Effector memory CD8-positive, alpha-beta T cell (primary cell): ENCODE measurements around the gene SPTSSB.

ENCODE experiments used
- ATAC-seq: fragments of 150-1000 bp; cut with Tn5 transposase; replicated peaks from 2 replicates; pipeline ENCODE4 v1.10.0; 2021; ENCODE audit warnings: mild to moderate bottlenecking, moderate library complexity
- DNase-seq, 3 experiments: peaks; one replicate each; pipeline ENCODE4 v3.0.0; 2021
- H3K27ac Mint-ChIP-seq, 2 donors: one replicate each; pipeline ENCODE4 v1.8.0; 2022; ENCODE audit warnings: mild to moderate bottlenecking in 2 of 2, mixed read lengths in 2 of 2, moderate library complexity in 2 of 2
- H3K27me3 Mint-ChIP-seq, 2 donors: one replicate each; pipeline ENCODE4 v1.8.0; 2022; ENCODE audit warnings: mixed read lengths in 2 of 2
- H3K36me3 Mint-ChIP-seq: one replicate; pipeline ENCODE4 v1.8.0; 2022; ENCODE audit warnings: mild to moderate bottlenecking, moderate library complexity, mixed read lengths; ENCODE audit not compliant: insufficient read depth
- H3K4me1 Mint-ChIP-seq, 2 donors: one replicate each; pipeline ENCODE4 v1.8.0; 2022; ENCODE audit warnings: low read depth in 2 of 2, mixed read lengths in 2 of 2
- H3K4me3 Mint-ChIP-seq, 2 donors: one replicate each; pipeline ENCODE4 v1.8.0; 2022; ENCODE audit warnings: mild to moderate bottlenecking in 2 of 2, mixed read lengths in 2 of 2, moderate library complexity in 2 of 2
- H3K9me3 Mint-ChIP-seq, 2 donors: one replicate each; pipeline ENCODE4 v1.8.0; 2022; ENCODE audit warnings: mixed read lengths in 2 of 2
- total RNA-seq, 9 experiments: gene quantifications; one replicate each; lab custom pipeline; 2026; lab: John Stamatoyannopoulos, UW

Gene SPTSSB, protein sequence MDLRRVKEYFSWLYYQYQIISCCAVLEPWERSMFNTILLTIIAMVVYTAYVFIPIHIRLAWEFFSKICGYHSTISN
- 0 to 3.6 (median 0) reads per million in 9 experiments for total RNA-seq

DNA sequence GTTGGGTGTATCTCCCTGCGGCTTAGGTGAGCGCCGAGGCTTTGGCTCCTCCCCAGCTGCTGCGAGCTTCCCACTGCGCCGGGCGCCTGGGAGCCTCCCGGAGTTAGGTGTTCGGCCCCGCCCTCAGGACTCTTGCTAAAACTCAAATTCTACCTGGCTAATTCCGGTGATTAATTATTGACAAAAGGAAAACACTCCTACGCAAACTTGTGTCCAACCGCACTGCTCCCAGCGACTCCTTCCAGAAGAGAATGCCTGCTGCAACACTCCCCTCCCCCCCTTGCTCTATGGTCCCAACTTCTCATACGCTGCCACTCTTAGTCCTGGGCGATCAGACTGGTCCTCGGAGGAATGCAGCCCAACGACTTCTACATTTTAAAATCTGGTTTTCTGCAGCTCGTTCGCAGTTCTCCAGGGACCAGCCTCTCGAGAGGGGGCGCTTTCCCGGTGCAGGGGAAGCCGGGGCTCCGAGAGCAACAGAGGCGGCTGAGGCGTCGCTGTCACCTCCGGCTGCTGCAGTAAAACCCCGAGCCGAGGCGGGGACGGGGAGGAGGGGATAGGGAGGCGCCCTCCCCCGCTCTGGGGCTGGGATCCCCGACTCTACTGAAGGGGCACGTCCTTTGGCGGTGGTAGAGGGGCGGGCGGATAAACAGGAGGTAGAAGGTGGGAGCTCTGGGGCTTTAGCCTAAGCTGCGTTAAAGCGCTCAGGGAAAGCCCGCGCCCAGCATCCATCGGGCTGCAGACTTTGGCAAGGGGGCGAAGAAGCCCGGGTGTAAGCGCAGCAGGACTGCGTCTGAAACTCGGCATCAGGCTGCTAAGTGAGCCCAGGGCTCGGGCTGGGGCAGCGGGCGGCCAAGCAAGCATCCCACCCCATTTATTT, at the start of gene SPTSSB:
Gene SPTSSB (minus strand): TSS at position 77 of the 880 bp plus-strand sequence. CDS start 25,194 bp downstream, outside the sequence.
- H3K4me3 Mint-ChIP-seq: peak within 1 kb of the TSS; percentile 80 to 93
- ATAC-seq (peak; percentile 71), DNase-seq (peak; percentile 17 to 46 (median 33))
- peaks cover 16 to 18% of the 10 kb centered on the region in 2 donors for H3K4me1 Mint-ChIP-seq
- no peaks in the 10 kb centered on the region for H3K36me3 Mint-ChIP-seq
- H3K27me3 Mint-ChIP-seq: peaks cover 29 to 36% of the 10 kb centered on the region in 2 donors
- H3K9me3 Mint-ChIP-seq: no peaks in the 10 kb centered on the region
- peak within 1 kb of the TSS in 1 of 2 donors; percentile 53 for H3K27ac Mint-ChIP-seq

DNA sequence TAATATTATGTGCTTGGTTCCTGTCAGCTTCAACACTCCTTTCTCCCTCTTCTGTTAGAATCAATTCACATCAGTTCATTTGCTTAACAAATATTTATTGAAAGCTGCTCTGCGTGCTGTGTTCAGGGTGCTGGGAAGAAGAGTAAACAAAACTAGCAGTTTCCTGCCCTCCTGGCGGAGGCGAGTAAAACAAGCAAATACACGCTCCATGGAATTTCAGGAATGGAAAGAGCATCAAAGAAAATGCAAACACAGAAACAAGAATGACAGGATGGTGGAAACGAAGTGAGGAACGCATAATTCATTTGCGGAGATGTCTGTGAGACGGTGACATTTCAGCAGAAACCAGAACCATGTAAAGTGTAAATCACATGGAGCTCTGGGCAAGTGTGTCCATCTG, 49.4 kb upstream of the SPTSSB start:
- Mint-ChIP-seq H3K27ac (peak overlapping the region in 1 of 2 donors; percentile 44), H3K36me3 (peaks cover 3% of the 10 kb centered on the region), H3K27me3 (peaks cover 0 to 5% of the 10 kb centered on the region in 2 donors), H3K4me1 (no peaks in the 10 kb centered on the region), H3K4me3 (no peak overlapping the region), H3K9me3 (peaks cover 0 to 2% of the 10 kb centered on the region in 2 donors)
- DNase-seq (no peak), ATAC-seq (no peak)

DNA sequence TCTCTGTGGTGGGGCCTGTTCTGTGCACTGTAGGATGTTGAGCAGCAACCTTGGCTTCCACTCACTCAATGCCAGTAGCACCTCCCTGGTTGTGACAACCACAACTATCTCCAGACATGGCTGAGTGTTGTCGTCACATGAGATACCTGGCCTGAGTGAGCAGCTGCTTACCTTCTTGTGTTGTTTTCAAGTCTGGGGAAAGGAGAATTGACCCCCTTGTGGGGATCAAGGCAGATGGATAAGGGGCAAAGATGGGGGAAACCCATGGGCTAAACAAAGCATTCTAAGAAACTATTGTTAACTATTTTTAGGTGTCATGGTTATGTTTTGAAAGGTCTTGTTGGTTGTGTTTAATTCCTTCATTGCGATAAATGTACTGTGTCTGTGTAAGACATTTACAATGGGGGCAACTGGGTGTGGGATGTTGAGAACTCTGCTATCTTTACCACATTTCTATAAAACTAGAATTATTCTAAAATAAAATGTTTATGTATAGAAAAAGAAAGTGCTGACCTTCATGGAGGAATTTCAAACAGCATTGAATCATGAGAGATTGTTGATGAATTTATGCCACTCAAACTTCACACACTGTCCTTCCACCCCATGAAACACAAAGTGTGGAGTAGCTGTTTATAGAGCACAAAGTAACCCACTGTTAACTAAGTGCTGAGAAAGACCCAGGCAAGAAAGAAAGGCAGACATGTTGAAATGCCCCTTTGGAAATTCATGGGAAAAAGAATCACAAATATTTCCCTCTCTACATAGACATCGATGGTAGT, 48.4 kb upstream of the SPTSSB start:
- ATAC-seq (no peak), DNase-seq (no peak)
- H3K9me3 Mint-ChIP-seq: peaks cover 0 to 2% of the 10 kb centered on the region in 2 donors
- peaks cover 0 to 5% of the 10 kb centered on the region in 2 donors for H3K27me3 Mint-ChIP-seq
- no peak overlapping the region for H3K4me3 Mint-ChIP-seq
- H3K4me1 Mint-ChIP-seq: no peaks in the 10 kb centered on the region
- H3K36me3 Mint-ChIP-seq: peaks cover 3% of the 10 kb centered on the region
- H3K27ac Mint-ChIP-seq: no peak overlapping the region

DNA sequence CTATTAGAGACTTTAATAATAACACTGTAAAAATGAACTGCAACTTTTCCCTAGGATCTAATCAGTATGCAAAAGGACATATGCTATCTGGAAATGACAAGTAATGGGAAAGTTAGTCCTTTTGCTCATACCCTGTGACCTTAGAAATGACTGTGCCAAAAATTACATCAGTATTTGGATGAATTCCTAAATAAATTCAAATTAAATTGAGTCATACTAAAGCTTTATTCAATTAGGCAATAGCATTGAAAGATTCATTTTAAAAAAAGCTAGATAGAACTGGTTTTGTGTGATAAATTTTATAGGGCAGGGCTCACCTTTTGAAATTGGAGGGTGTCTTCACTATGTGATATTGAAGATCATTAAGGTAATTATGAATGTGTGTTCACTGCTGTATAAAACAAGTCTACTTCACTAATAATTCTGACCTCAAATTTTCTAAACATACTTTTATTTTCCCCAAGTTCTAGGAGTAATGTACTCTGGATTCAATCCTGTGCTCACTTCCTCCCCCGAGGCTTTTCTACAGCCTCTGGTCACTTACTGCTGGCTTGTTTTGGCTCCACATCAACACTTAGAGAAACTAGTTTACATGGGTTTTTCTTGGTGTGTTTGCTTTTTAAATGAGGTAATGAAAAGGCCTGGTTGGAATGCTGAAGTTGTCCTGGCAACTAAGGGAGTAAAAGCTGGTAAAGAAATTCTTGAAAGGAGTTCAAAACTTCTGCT, 44.4 kb upstream of the SPTSSB start:
- H3K27ac Mint-ChIP-seq: no peak overlapping the region
- H3K9me3 Mint-ChIP-seq: peaks cover 0 to 2% of the 10 kb centered on the region in 2 donors
- DNase-seq: no peak
- no peaks in the 10 kb centered on the region for H3K4me1 Mint-ChIP-seq
- H3K36me3 Mint-ChIP-seq: peaks cover 3% of the 10 kb centered on the region
- no peak overlapping the region for H3K4me3 Mint-ChIP-seq
- no peak for ATAC-seq
- peaks cover 7 to 19% of the 10 kb centered on the region in 2 donors for H3K27me3 Mint-ChIP-seq

DNA sequence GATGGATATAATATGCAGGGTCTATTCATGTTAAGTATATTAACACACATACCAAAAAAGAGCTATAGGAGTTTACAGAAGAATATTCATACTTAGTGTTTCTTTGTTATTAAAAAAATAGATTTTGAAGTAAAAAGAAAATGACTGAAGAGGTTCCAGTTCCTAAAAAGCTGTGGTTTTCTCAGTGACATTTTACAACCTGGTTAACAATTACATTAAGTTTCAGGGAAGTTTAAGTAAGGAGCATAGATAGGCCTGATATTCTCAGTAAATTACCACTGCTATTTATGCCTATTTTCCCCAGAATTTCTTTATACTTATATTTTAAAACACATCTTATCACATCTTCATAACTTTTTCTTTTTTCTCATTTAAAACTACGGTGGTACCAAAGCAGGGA, 43.6 kb upstream of the SPTSSB start:
- peaks cover 5% of the 10 kb centered on the region for H3K36me3 Mint-ChIP-seq
- H3K9me3 Mint-ChIP-seq: peaks cover 0 to 2% of the 10 kb centered on the region in 2 donors
- DNase-seq (no peak), ATAC-seq (no peak)
- H3K4me3 Mint-ChIP-seq: no peak overlapping the region
- H3K27ac Mint-ChIP-seq: no peak overlapping the region
- H3K27me3 Mint-ChIP-seq: peaks cover 15 to 17% of the 10 kb centered on the region in 2 donors
- H3K4me1 Mint-ChIP-seq: no peaks in the 10 kb centered on the region

DNA sequence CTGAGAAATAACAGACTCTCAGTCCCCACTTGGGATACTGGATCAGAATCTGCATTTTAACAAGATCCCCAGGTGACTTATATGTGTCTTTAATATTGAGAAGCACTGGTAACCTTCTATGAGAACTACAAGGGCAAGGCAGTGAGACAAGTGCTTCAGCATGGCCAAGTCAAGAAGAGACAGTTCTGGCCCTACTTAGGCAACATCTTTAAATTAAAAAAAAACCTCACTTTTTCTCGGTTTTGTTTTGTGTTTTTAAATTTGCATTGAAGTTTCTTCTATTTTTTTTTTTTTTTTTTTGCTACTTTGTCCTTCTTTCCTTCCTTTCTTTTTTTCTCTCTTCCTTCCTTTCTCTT, 42.5 kb upstream of the SPTSSB start:
- H3K36me3 Mint-ChIP-seq: peaks cover 7% of the 10 kb centered on the region
- DNase-seq (no peak), ATAC-seq (no peak)
- no peak overlapping the region for H3K4me3 Mint-ChIP-seq
- H3K27me3 Mint-ChIP-seq: peaks cover 16 to 17% of the 10 kb centered on the region in 2 donors
- H3K9me3 Mint-ChIP-seq: peaks cover 0 to 2% of the 10 kb centered on the region in 2 donors
- H3K27ac Mint-ChIP-seq: no peak overlapping the region
- H3K4me1 Mint-ChIP-seq: no peaks in the 10 kb centered on the region

DNA sequence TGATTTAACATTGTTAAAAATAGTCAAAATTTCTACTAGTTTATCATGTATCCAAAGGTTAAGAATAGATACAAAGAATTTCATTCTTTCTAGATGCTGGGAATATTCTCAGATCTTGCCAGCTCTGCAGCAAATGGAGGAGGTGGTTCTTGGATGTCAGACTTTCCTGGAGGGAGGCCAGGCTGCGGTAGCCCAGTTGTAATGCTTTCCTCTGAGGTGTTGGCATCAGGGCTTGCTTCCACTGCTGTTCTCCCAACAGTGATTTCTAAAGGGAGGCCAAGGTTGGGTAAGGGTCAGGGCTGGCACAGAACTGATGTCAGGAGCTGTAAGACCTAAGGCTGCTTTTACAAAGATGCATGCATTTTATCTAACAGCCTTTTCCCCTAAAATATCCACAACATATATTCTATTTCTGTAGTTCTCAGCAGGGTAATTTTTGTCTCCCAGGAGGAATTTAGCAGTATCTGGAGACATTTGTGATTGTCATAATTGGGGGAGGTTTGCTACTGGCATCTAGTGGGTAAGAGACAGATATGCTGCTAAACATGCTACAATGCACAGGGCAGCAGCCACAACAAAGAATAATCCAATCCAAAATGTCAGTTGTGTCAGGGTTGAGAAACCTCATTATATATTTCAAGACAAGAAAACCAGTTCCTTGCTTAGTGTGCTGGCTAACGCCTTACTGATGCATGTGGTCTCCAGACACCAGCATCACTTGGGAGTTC, 42.0 kb upstream of the SPTSSB start:
- Mint-ChIP-seq H3K36me3 (peaks cover 7% of the 10 kb centered on the region), H3K4me1 (no peaks in the 10 kb centered on the region), H3K27ac (no peak overlapping the region), H3K27me3 (peaks cover 16 to 17% of the 10 kb centered on the region in 2 donors), H3K4me3 (no peak overlapping the region), H3K9me3 (peaks cover 0 to 2% of the 10 kb centered on the region in 2 donors)
- no peak for ATAC-seq
- DNase-seq: no peak

DNA sequence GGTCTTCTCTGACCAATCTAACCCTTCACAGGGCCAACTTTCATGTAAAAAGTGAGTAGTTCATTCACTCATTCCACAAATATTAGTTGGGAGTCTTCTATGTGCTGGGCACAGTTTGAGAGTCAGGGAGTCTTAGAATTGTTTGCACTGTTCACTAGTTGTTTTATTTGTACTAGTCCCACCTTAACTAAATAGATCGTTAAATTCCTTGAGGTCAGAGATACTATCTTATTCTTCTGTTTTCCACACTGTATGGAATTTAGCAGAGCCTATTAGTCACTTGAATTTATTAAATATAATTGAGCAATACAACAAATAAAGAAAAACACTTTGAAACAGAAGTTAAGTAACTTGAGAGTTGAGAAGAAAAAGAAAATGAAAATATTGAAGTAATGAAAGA, 40.8 kb upstream of the SPTSSB start:
- Mint-ChIP-seq H3K9me3 (peaks cover 0 to 2% of the 10 kb centered on the region in 2 donors), H3K4me3 (no peak overlapping the region), H3K27ac (no peak overlapping the region), H3K4me1 (peaks cover 0 to 2% of the 10 kb centered on the region in 2 donors), H3K27me3 (peaks cover 16 to 17% of the 10 kb centered on the region in 2 donors), H3K36me3 (peaks cover 7% of the 10 kb centered on the region)
- ATAC-seq: no peak
- DNase-seq: no peak

DNA sequence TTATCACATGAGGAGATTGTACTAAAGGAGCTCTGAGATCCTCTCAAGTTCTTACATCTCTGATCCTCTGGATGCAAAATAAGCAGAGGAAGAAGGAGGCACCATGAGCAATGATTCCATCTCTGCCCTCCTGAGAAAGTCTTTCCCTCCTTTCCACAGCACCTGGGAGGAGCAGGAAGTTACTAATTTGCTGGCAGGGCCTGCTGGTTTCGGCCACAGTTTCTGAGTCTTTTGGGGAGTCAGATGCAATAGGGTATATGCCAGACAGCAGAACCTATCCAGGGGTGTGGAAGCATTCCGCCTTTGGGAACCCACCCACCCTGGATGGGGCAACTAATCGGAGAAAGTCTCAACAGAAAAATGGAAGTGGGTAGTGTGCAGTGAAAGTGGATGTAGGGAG, 38.5 kb upstream of the SPTSSB start:
- Mint-ChIP-seq H3K27ac (no peak overlapping the region), H3K27me3 (peaks cover 16 to 22% of the 10 kb centered on the region in 2 donors), H3K4me3 (no peak overlapping the region), H3K9me3 (no peaks in the 10 kb centered on the region), H3K4me1 (peaks cover 12 to 15% of the 10 kb centered on the region in 2 donors), H3K36me3 (peaks cover 4% of the 10 kb centered on the region)
- ATAC-seq (no peak), DNase-seq (no peak)

DNA sequence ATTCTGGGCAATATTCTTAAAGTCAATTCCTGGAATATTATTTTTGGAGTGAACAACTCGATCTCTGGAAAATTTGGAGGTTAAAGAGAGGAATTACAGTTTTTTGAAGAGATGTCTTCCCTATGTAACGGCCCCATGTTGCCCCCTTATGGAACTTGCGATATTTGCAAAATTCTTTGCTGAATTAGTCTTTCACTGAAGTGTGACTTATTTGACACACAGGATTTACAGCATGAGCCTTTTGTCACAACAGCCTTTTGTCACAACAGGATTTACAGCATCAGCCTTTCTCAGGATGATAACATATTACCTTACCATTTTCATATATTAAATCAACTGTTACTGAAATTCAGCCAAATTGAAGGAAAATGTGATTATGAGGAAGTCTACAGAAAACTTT, 37.8 kb upstream of the SPTSSB start:
- Mint-ChIP-seq H3K27ac (no peak overlapping the region), H3K36me3 (peaks cover 4% of the 10 kb centered on the region), H3K4me3 (no peak overlapping the region), H3K27me3 (peaks cover 16 to 22% of the 10 kb centered on the region in 2 donors), H3K9me3 (no peaks in the 10 kb centered on the region), H3K4me1 (peaks cover 12 to 15% of the 10 kb centered on the region in 2 donors)
- peak; percentile 42 to 49 (median 47) for DNase-seq
- ATAC-seq: peak; percentile 47

DNA sequence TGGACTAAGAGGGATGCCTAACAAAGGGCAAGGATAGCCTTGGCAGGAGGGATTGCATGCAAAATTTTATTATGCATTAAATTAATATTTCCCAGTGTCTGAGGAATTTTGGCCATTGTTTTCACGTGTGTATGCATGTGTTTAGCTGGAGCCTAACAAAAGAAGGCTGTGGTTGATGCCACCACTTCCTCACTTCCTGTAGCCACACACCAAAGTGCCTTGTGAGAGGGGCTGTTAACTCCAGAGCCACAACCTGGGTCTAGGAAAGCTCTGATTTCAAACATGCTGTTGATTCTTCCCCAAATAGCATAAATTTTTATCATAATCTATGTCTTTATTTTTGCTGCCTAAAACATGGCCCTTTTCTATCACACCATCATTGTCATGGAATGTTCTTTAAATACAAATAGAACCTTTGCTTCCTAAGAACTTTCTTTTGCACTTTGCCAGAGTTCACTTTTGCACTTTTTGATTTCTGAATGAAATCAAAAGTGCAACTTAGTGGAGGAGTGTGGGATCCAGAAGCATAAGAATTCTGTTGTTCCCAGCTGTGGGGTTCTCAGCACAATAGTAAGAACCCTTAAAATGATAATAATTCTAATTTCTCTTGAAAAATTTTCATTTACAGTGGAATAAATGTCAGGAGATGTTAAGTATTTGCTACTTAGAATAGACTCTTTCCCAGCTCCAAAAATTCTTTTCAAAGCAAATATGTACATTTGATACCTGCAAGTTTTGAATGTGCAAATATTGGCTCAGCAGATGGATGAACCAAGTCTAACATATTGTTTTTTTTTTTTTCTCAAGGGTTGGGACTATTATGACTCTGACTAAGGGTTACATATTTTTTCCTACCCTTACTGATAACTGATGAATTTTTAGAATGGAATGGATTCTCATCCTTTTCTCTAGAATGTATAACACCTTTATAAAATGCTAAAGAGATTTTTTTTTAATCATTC, 35.6 kb upstream of the SPTSSB start:
- H3K27me3 Mint-ChIP-seq: peaks cover 11 to 16% of the 10 kb centered on the region in 2 donors
- H3K27ac Mint-ChIP-seq: no peak overlapping the region
- H3K9me3 Mint-ChIP-seq: no peaks in the 10 kb centered on the region
- ATAC-seq (peak; percentile 87), DNase-seq (peak in 1 of 3 experiments; percentile 9)
- H3K4me3 Mint-ChIP-seq: peak overlapping the region in 1 of 2 donors; percentile 6
- H3K36me3 Mint-ChIP-seq: peaks cover 4% of the 10 kb centered on the region
- peaks cover 12 to 15% of the 10 kb centered on the region in 2 donors for H3K4me1 Mint-ChIP-seq
